CD4-positive, alpha-beta T cell treated with Interferon alpha-2 for 1 hour (primary cell): Measurements from ENCODE around the gene EGFR.

Experiments used
- DNase-seq, 2 donors: peaks; one replicate each; pipeline ENCODE4 v3.0.0-alpha.2; 2020 to 2022

EGFR gene

DNA sequence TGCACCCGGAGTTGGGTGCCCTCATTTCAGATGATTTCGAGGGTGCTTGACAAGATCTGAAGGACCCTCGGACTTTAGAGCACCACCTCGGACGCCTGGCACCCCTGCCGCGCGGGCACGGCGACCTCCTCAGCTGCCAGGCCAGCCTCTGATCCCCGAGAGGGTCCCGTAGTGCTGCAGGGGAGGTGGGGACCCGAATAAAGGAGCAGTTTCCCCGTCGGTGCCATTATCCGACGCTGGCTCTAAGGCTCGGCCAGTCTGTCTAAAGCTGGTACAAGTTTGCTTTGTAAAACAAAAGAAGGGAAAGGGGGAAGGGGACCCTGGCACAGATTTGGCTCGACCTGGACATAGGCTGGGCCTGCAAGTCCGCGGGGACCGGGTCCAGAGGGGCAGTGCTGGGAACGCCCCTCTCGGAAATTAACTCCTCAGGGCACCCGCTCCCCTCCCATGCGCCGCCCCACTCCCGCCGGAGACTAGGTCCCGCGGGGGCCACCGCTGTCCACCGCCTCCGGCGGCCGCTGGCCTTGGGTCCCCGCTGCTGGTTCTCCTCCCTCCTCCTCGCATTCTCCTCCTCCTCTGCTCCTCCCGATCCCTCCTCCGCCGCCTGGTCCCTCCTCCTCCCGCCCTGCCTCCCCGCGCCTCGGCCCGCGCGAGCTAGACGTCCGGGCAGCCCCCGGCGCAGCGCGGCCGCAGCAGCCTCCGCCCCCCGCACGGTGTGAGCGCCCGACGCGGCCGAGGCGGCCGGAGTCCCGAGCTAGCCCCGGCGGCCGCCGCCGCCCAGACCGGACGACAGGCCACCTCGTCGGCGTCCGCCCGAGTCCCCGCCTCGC, at the start of gene EGFR:
TSS of gene EGFR (plus strand) at position 657 of the 830 bp plus-strand sequence. CDS start 261 bp downstream, outside the sequence.
- DNase-seq, result no peak

DNA sequence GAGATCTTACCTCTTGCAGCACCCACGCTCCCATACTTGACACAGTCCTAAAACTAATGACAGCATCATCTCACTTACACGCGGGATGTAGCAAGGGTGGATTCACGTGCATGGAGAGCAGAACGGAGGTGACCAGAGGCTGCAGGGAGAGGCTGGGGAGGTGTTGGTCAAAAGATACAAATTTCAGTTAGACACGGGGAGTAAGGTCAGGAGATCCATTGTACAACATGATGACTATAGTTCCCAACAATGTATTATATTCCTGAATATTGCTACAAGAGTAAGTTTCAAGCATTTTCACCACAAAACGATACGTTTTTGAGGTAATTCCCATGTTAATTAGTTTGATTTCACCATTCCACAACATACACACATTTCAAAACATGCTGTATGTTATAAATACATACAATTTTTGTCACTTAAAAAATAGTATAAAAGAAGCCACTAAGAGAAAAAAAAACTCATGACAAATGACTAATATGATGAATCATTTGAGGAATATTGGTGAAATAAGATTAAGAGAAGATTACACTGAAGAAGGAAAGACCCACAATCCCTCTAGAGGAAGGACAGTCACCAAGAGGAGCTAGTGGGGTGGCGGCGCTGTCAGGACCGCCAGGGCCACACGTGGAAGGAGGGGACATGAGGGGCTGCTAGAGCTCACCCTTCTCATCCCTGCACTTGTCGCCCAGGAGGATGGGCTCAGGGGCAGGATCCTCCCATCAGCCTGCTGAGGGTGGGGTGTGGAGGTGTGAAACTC, 49.4 kb upstream of the EGFR start:
- no peak for DNase-seq

DNA sequence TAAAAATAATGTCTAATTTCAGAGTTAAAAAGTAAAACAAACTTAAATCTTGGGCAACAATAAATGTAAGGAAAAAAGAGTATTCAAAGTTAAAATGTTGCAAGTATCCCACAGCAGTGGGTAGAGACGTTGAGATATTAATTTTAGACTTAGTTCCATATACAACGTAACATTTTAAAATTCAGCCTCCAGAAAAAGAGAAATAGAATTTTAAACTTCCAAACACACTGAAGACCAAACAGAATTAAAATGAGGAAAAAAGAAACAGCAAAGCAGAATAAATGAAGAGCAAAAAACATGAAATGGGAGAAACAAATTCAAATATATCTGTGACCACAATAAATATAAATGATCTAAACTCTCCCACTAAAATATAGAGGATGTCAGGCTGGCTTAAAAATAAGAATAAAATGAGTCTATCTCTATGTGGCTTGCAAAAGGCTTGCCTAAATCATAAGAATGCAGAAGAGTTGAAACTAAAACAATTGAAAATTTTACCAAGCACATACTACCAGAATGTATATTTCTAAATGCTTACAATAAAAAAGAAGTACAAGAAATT, 46.0 kb upstream of the EGFR start:
- DNase-seq, result no peak

DNA sequence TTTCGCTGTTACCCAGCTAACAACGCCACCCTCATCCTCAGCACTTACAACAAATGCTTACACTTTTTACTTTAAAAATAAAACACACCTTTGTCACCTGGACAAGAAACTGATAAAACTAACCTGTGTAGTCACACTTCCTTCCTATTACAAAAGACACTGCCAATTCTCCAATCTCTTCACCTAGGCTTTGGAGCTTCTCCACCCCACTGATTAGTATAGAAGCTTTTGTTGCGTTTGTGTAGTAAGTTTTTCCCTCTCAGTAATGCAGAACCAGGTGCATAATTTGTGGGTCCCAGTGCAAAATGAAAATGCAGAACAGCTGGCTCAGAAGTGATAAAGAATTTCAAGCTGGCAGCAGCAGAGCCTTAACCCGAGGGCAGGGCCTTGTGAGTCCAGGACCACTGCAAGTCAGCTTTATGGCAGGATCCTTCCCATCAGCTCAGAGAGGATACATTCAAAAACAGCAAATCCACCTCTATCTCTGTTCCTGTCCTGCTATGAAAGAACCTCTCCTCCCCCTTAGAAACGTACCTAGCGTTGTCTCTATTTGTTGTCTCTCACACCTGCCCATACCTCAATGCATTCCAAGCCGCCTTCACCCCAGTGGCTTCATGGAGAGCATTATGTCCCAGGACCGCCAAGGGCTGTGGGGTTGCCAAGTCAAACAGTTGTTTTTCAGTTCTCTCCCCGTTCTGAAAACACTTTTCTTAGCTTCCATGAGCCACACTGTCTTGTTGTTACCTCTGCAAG, 40.3 kb upstream of the EGFR start:
- no peak for DNase-seq

DNA sequence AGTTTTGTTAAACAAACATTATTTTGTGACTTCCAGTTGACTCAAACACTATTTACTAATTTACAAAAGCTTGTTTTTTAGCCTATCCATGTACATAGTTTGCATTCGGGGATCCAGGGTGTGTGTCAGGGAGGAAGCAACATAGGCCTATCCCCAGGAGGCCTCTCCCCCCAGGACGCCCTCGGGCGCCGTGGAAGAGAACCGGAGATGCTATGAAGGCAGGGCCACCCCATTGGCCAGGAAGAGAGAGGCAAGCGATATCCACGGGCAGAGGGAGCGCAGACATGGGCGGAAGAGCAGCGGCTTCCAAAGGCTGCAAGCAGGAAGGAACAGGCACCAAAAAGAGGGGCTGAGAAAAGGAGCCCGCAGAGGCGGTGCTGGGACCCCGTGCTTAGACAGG, 38.3 kb upstream of the EGFR start:
- DNase-seq, result no peak

DNA sequence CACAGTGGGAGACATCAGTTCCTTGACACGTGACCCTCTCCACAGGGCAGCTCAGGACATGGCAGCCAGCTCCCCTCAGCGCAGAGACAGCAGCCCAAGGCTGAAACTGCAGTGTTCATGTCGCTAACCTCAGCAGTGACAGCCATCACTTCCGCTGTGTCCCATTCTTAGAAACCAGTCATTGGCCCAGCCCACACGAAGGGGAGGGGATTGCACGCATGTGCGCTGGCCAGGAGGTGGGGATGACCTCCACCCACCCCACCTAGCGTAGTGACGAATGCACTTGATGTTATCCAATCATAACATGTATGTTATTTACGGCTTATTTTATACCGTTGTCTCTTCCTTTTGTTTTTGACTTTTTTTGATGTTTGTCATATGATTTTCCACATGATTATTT, 36.9 kb upstream of the EGFR start:
- no peak for DNase-seq

DNA sequence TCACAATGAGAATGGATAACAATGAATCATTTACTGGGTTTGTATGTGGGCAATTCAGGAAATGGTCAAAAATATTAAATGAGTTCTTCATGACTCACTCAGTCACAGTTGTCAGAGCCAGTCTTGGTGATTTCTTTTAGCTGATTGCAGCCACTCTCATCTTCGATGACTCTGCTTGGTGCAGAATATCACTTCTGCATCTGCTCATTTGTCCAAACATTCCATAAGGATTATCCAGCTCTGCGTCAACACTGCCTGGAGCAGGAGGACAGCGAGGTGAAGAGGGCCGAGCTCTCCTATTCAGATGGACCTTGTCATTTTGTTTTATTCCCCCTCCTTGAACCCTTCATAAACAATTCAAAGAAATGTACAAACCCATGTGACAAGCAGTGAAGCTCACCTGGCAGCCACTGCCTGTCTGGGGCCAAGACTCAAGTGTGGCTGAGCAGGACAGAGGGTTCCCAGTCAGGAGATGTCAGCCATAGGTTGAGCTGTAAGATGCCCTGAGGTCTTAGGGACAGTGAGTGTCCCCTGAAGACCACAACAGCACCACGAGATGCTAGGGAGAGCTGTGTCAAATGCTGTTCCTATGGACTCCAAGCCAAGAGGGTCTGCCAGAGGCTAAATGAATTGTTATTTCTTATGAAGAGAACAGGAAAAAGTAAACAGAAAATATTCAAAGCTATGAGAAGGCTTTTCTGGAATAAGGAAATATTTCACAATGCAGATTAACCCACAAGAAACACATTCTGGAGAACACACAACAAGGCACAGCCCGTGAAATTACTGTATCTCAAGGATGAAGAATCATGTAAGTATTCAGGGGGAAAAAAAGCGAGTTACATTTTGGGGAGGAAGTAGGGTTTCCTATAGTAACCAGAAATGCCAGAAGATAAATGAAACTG, 33.1 kb upstream of the EGFR start:
- DNase-seq, result no peak

DNA sequence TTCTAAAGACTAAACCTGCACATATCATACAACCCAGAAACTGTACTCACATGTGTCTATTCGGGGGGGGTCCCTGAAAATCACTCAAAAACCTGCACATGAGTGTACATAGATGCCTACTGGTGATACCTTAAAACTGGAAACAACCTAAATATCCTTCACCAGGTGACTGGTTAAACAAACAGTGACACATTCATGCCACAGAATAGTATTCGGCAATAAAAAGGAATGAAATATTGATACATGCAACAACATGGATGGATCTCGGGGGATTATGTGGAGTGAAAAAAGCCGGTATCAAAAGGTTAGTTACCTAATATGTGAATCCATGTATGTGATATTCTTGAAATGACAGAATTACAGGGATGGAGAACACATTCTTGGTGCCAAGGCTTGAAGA, 32.1 kb upstream of the EGFR start:
- no peak for DNase-seq

DNA sequence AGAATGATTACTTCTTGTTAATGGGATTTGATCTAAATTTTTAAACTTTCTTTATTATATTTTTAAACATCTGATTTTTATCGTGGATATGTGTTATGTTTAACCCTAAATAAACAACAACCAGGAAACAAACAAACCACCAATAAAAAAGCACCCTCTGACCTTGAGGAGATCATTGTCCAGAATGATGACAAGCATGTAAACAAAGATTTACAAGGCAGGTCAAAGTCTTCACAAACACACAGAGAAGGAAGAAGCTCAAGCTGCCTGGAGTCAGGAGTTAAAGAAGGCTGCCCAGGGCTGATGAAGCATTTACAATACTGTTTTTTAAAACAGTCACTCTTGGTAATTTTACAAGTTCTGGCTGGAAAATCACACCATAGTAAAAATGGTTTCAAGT, 31.0 kb upstream of the EGFR start:
- no peak for DNase-seq

DNA sequence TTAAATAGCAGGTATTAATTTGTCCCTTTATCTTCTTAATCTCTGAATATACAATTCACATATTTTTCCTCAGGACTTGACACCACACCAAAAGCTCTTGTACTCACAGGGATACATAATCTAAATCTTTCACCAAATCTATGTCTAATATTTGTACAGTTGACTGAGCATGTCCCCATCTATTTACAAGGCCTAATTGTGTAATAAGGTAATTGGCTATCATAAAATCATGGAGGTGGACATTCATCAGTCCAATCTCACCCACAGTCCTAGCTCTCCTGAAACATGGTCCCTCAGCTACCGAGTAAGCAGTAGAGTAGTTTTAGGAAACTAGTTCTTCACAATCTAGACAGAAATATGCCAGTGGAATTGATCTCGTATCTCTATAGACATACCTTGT, 30.3 kb upstream of the EGFR start:
- no peak for DNase-seq

DNA sequence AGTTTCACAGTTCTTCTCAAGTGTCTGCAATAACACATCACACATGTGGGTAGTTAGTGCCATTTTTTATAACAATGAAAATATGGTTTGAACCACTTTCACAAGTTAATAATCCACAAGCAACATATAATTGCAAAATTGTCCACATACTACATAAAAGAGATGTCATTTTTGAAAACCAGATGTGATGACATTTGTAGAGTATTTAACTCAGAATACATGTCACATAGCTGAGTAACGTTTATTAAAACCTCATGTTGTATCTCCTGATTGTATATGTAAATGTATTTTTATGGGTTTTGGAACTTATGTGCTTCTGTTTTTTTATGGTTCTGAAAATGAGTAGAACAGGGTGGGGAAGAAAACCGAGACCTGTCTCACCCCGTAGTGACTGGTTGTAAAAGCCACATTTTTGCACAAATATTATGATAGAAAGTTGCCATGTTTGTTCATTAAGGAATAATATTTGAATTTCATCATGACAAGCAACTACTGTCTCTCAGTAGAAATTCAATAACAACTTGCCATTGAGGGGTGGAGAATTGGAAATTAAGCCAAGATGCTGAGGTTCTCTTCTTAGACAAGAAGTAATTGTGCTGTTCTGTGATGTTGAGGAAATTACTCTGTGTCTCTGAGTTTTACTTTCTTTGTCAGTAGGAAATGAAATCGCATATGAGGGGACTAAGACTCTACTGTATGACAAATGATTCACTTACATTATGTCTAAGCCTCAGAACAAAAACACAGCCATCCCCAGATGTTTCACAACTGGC, 29.2 kb upstream of the EGFR start:
- DNase-seq, result no peak

DNA sequence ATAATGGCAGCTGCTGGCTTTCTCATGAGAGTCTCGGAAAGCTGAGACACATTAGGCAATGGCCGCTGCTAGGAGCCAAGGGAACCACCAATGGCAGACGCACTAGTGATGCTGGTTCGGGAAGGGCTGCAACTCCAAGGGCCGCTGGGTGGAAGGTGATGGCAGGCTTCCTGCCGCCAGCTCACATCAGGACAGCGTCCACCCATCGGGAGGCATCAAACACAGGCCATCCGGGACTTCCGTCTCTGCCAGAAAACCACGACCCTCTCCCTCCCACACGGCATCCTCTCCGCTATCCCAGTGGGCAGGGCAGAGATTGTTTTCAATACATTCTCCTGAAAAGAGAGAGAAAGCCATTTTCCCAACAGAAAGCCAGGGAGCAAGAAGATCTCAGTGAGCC, 27.5 kb upstream of the EGFR start:
- DNase-seq, result no peak

DNA sequence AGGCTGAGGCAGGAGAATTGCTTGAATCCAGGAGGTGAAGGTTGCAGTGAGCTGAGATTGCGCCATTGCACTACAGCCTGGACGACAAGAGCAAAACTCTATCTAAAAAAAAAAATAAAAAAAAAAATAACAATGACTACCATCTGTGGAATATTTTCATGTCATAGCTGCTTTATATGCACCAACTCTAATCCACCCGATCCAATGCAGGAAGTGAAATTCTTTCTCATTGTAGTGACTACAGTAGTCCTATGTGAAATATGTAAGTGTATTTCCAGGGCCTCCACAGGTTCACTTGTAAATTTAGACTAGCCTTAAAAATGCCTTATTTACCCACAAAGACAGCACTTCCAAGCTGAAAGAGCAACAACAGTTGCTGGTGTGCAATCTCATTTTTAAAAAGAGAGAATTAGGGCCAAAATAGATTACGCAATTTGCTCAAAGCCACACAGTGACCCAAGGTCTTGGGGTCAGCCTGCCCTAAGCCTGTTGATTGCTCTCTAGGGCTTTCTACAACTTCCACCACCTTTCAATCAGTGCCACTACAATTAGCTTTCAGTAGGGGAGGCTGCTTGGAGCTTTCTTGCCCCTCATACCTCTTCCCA, 25.8 kb upstream of the EGFR start:
- no peak for DNase-seq

DNA sequence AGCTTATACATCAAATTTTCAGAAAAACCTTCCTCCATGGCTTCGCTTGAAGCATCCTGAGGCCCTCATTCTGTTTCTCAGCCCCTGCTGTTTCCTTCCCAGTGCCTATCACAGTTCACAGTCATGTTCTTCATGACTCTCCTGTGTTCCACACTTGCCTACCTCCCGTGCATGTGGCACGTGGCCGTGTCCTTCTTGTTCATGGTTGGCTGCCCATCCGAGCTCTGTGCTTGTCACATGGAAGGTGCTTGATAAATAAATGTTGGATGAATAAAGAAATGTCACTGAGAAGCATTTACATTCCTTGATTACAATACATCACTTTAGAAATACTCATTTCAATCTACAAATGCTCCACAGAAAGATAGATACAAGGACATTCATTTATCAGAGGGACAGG, 23.7 kb upstream of the EGFR start:
- no peak for DNase-seq

DNA sequence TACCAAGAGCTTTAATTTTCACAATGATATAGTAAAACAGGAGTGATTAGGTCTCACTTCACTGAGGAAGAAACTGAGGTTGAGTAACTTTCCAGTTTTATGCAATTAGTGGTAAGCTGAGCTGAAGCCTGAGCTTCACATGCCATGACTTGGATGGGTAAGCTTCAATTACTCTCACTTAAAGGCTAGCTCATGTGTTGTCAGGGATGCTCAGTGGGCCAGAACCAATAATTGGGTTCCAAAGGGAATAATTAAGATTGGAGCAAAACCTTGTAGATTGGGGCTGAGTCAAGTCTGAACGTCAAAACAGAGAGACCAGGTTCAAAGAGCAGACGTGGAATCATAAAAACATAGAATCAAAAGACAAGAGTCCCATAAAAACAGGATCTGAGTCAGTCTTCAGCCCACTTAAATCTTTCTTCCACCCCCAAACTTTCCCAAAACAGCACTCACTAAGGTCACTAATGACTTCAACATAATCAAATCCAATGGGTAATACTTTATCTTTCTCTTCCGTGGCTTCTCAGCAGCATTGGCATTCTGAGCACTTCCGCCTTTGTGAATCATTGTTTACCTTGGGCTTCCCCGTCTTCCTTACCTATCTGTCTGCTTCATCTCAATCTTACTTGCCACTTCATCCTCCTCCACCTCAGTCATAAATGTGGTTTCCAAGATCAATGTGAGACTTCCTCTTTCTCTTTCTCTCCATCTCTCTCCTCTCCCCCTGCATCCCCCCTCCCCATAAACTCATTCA, 23.0 kb upstream of the EGFR start:
- peak in 1 of 2 donors; percentile 10 for DNase-seq

DNA sequence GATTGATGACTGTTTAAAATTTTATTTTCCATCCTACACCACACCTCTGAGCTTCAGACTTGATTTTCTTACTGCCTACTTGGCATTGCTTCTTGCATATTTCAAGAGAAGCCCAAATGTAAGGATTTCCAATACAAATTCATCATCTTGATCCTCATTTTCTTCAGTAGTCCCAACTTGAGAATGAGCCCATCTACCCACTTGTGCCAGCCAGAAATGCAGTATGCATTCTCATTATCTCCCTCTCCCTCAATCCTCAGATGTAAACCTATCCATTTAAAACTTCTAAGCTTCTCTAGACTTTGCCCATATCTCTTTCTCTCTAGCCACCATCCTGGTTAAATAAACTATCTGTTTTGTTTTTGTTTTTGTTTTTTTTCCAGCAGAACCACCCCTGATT, 22.4 kb upstream of the EGFR start:
- no peak for DNase-seq

DNA sequence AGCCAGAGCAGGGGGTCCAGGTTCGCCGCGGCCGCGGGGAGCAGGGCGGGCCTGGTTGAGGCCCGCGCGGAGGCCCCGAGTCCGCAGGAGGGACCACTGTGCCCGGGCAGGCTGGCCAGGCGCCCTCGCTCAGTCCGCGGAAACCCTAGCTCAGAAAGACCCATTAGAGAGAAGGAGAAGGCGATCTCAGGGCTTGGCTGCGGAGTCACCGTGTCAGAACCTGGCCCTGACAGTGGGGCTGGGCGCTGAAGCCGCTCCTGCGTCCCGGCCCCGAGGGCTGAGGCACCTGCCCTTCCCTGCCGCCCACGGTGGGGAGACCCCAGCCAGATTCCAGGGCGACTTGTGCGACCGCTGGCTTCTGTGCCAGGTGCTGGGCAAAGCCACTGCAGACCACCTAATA, 14.2 kb upstream of the EGFR start:
- DNase-seq, result no peak

DNA sequence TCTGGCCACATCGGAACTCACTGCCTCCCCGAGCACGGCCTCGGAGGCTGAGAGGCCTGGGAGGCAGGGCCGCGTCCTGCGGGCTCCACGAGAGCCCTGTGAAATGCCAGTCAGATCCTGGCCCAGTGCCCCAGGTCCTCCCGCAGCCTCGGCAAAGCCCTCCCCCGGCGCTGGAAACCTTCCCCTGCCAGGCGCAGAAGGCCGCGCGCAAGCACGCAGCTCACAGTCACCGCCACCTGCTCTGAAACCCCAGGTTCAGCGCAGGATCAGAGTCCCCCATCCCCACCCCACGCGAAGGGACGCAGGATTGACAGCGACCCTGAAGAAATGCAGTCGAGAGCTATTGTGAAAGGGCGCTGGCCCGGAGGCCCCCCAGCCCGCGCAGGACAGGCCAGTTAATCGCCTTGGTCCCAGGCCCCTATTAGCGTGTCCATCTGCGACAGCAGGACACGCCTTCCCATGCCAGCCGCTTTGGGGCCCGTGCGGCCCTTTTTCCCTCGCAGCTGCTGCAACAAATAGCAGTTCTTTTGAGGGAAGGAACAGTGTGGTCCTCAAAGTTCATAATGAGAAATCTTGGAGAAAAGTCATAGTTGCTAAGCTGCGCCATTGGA, 13.5 kb upstream of the EGFR start:
- DNase-seq, result no peak

DNA sequence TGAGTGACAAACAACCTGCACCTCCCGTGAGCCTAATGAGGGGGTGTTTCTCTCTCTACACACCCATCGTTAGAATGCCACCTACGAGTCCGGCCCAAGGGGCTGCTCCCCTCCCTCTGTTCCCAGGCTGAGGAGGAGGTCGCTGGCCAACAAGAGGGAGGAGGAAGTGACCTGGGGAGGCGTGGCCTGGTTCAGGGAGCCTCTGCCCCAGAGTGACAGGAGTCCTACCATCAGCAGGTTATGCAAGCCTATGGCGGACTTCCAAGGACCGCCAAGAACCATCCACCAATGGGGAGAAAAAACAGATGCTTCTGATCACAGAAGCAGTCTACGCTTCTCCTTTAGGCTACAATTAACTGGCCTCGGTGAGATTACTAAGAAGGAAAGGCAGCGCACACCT, 12.3 kb upstream of the EGFR start:
- DNase-seq, result no peak

DNA sequence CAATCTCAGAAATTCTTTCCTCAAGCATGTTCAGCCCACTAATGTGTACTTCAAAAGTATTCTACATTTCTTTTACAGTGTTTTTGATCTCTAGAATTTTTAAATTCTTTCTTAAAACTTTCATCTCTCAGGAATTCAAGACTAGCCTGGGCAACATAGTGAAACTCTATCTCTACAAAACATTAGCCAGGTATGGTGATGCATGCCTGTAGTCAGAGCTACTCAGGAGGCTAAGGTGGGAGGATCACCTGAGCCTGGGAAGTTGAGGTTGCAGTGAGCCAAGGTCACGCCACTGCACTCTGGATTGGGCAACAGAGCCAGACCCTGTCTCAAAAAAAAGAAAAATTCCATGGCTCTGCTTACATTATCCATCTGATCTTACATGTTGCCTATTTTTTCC, 5.0 kb upstream of the EGFR start:
- no peak for DNase-seq
